ENCODE data around the gene LYSMD4. TPM values are rescaled to one million over a fixed set of nuclear protein-coding genes. Genes with fewer than 3 reads are reported as not detected.
A peak's percentile ranks its signal among the peaks of the same experiment; 100 is the strongest.

Gene LYSMD4
- total and polyA plus RNA-seq, 10 donors, result 2.5 to 13.3 (median 6.0) TPM

DNA sequence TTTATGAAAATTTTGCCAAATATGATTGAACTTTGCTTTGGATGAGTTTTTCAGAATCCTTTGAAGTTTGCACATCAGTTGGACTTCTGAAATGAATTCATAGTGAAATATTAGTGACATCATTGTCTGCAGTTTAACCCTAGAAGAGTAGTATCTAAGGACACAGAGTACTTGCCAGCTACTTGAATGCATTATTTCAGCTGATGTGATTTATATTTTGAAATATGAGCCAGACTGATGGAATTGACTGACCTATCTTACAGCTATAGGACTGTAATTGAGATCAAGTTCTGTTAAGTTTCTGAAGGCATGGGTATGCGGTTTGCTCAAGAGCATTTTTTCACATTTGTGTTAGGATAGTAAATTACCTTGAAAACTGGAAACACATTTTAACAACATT, 51.2 kb downstream of the LYSMD4 start:
- no peak for DNase-seq
- H3K27ac ChIP-seq, result peak overlapping the region in 6 of 8 donors; percentile 50 to 86 (median 76)
- TF ChIP-seq, protein P1, sequence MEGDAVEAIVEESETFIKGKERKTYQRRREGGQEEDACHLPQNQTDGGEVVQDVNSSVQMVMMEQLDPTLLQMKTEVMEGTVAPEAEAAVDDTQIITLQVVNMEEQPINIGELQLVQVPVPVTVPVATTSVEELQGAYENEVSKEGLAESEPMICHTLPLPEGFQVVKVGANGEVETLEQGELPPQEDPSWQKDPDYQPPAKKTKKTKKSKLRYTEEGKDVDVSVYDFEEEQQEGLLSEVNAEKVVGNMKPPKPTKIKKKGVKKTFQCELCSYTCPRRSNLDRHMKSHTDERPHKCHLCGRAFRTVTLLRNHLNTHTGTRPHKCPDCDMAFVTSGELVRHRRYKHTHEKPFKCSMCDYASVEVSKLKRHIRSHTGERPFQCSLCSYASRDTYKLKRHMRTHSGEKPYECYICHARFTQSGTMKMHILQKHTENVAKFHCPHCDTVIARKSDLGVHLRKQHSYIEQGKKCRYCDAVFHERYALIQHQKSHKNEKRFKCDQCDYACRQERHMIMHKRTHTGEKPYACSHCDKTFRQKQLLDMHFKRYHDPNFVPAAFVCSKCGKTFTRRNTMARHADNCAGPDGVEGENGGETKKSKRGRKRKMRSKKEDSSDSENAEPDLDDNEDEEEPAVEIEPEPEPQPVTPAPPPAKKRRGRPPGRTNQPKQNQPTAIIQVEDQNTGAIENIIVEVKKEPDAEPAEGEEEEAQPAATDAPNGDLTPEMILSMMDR (IDR thresholded peaks at IDR 0.05 in 8 of 11, conservative IDR thresholded peaks at IDR 0.05 in 3 of 11), result no peak
- H3K27me3 ChIP-seq (replicated peaks in 1 of 7), result no peaks in the 10 kb centered on the region
- WGBS, 5 donors, result 88 to 96% (median 92%) methylated on average over 1 of the region's 1 CpG
- peaks cover 3 to 25% (median 17%) of the 10 kb centered on the region in 6 donors for H3K4me1 ChIP-seq
- peaks cover 0 to 62% (median 20%) of the 10 kb centered on the region in 6 donors for H3K36me3 ChIP-seq
- H3K9me3 ChIP-seq, result peaks cover 0 to 27% (median 19%) of the 10 kb centered on the region in 8 donors
- H3K4me3 ChIP-seq, result no peak overlapping the region
- intact Hi-C loops (cut with DNase I; ENCODE audit: low total_unique reads), result no loop called here

DNA sequence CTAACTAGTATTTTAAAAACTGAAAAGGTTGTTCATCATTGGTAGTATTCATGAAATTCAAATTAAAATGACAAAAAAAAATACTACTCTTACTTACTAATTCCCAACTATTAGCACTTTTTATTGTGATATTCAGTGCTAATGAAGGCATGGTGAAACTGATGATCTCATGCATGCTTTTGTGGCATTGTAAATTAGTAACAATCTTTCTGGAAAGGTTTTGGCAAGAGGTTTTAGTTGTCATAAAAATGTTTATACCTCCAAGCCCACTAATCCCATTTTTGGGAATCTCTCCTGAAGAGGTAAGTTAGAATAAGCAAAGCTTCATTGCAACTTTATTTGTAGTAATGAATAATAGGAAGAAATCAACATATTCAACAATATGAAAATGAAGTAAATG, 53.0 kb downstream of the LYSMD4 start:
- Histone ChIP-seq H3K9me3 (peaks cover 0 to 12% (median 7%) of the 10 kb centered on the region in 8 donors), H3K36me3 (peaks cover 0 to 66% (median 31%) of the 10 kb centered on the region in 6 donors), H3K27me3 (replicated peaks in 1 of 7) (no peaks in the 10 kb centered on the region), H3K27ac (no peak overlapping the region), H3K4me3 (no peak overlapping the region), H3K4me1 (peaks cover 3 to 25% (median 17%) of the 10 kb centered on the region in 6 donors)
- DNase-seq, result no peak
- no peak for TF ChIP-seq POLR2AphosphoS5 (IDR thresholded peaks at IDR 0.05)
- TF ChIP-seq, protein P1 (IDR thresholded peaks at IDR 0.05 in 8 of 11, conservative IDR thresholded peaks at IDR 0.05 in 3 of 11), result no peak
- intact Hi-C loops (cut with DNase I; ENCODE audit: low total_unique reads), result no loop called here

GRCh38 chr15:99677540-99678134, 55.6 kb downstream of the LYSMD4 start:
- intact Hi-C loops (cut with DNase I; ENCODE audit: low total_unique reads), result no loop called here
- no peaks in the 10 kb centered on the region for H3K27me3 ChIP-seq (replicated peaks in 1 of 7)
- peaks cover 0 to 14% (median 7%) of the 10 kb centered on the region in 6 donors for H3K4me1 ChIP-seq
- TF ChIP-seq POLR2AphosphoS5 (IDR thresholded peaks at IDR 0.05) (no peak), POLR2A (IDR thresholded peaks at IDR 0.05) (no peak)
- TF ChIP-seq, protein P1 (IDR thresholded peaks at IDR 0.05 in 8 of 11, conservative IDR thresholded peaks at IDR 0.05 in 3 of 11), result no peak
- 91 to 94% (median 93%) methylated on average over 4 of the region's 4 CpGs for WGBS, 5 donors
- H3K4me3 ChIP-seq, result no peak overlapping the region
- no peak overlapping the region for H3K27ac ChIP-seq
- no peaks in the 10 kb centered on the region for H3K9me3 ChIP-seq
- no peak for DNase-seq
- H3K36me3 ChIP-seq, result peaks cover 0 to 76% (median 48%) of the 10 kb centered on the region in 6 donors

Small RNA genes within 50 kb of the gene (small RNA-seq; reads per million reads assigned to genes)
- gene RF00019, result 0 reads per million in 4 donors

Other genes starting within 250 kb of the LYSMD4 start
- 100 to 1,000 TPM in 3 of 7 donors, 10 to 100 TPM in 4; 74.2 to 143 (median 96.4) TPM for gene MEF2A, start 167.5 kb downstream of the LYSMD4 start, total RNA-seq
- gene MEF2A, start 167.5 kb downstream of the LYSMD4 start, polyA plus RNA-seq, result 10 to 100 TPM; 21.9 to 27.8 (median 27.2) TPM

All from spleen (tissue), 11 donors.